Ecto neural progenitor cell (in vitro differentiated cells): ENCODE measurements around the gene ATRIP.
"Not testable (repeated sequence)": the region's sequence is repeated elsewhere in the genome, so short reads cannot be mapped to it uniquely, and the experiment has no call there.

ENCODE experiments used
- DNase-seq: peaks from one replicate; pipeline ENCODE4 v3.0.0-alpha.2; 2018; ENCODE audit warnings: low spot score

The ATRIP gene

GRCh38 chr3:48446425-48447193, at the start of gene ATRIP:
Gene ATRIP (plus strand): TSS chr3:48446737. CDS start chr3:48446846, 109 bp downstream.
- DNase-seq = peak; percentile 95

- DNase-seq = no peak
Measured at GRCh38 chr3:48397767-48398681, 48.5 kb upstream of the ATRIP start.

GRCh38 chr3:48398701-48399386, 47.7 kb upstream of the ATRIP start:
- peak; percentile 40 for DNase-seq

GRCh38 chr3:48399387-48400172, 47.0 kb upstream of the ATRIP start:
- DNase-seq = peak; percentile 37

GRCh38 chr3:48400824-48401433, 45.6 kb upstream of the ATRIP start:
- peak; percentile 47 for DNase-seq

- not testable (repeated sequence) for DNase-seq
Measured at GRCh38 chr3:48401434-48401901, 45.1 kb upstream of the ATRIP start.

- no peak for DNase-seq
Measured at GRCh38 chr3:48402281-48402732, 44.2 kb upstream of the ATRIP start.

- DNase-seq = no peak
Measured at GRCh38 chr3:48402907-48403306, 43.6 kb upstream of the ATRIP start.

GRCh38 chr3:48403533-48404439, 42.8 kb upstream of the ATRIP start:
- no peak for DNase-seq

- no peak for DNase-seq
Measured at GRCh38 chr3:48404440-48405342, 41.8 kb upstream of the ATRIP start.

GRCh38 chr3:48405343-48405881, 41.1 kb upstream of the ATRIP start:
- DNase-seq = peak; percentile 34

GRCh38 chr3:48405971-48406370, 40.6 kb upstream of the ATRIP start:
- no peak for DNase-seq

GRCh38 chr3:48406443-48407431, 39.8 kb upstream of the ATRIP start:
- DNase-seq = peak; percentile 28

- DNase-seq = peak; percentile 21
Measured at GRCh38 chr3:48407542-48408099, 38.9 kb upstream of the ATRIP start.

GRCh38 chr3:48408823-48409281, 37.7 kb upstream of the ATRIP start:
- peak; percentile 39 for DNase-seq

- DNase-seq = peak; percentile 31
Measured at GRCh38 chr3:48409291-48410201, 37.0 kb upstream of the ATRIP start.
